Stimulated activated CD4-positive, alpha-beta T cell treated with anti-CD3 and anti-CD28 coated beads, Interleukin-2, amount 100 ng/mL, for 48 hours (primary cell): Measurements from ENCODE around the gene MAMDC2.

Experiments
- DNase-seq, 2 donors: peaks; one replicate each; pipeline ENCODE4 v3.0.0-alpha.2; 2020

MAMDC2 gene

GRCh38 chr9:70066418-70066817, 22.8 kb downstream of the MAMDC2 start:
- no peak for DNase-seq

GRCh38 chr9:70066874-70067273, 23.2 kb downstream of the MAMDC2 start:
- DNase-seq = no peak

- no peak for DNase-seq
These were observed 26.1 kb downstream of the MAMDC2 start for GRCh38 chr9:70069704-70070103.

GRCh38 chr9:70073193-70073592, 29.5 kb downstream of the MAMDC2 start:
- DNase-seq = no peak

GRCh38 chr9:70073756-70074155, 30.1 kb downstream of the MAMDC2 start:
- DNase-seq = no peak

- no peak for DNase-seq
These were observed 33.0 kb downstream of the MAMDC2 start for GRCh38 chr9:70076678-70077077.

GRCh38 chr9:70079417-70080037, 35.9 kb downstream of the MAMDC2 start:
- DNase-seq = no peak

- DNase-seq = no peak
These were observed 37.0 kb downstream of the MAMDC2 start for GRCh38 chr9:70080481-70081119.

GRCh38 chr9:70081120-70081495, 37.5 kb downstream of the MAMDC2 start:
- DNase-seq = no peak

- DNase-seq = no peak
These were observed 39.8 kb downstream of the MAMDC2 start for GRCh38 chr9:70083429-70083828.

- no peak for DNase-seq
These were observed 41.6 kb downstream of the MAMDC2 start for GRCh38 chr9:70085241-70085640.

- DNase-seq = no peak
These were observed 47.5 kb downstream of the MAMDC2 start for GRCh38 chr9:70091103-70091502.

GRCh38 chr9:70091572-70091971, 47.9 kb downstream of the MAMDC2 start:
- no peak for DNase-seq

- DNase-seq = no peak
These were observed 48.5 kb downstream of the MAMDC2 start for GRCh38 chr9:70092190-70092589.

GRCh38 chr9:70093095-70093494, 49.4 kb downstream of the MAMDC2 start:
- DNase-seq = no peak

GRCh38 chr9:70093944-70094343, 50.3 kb downstream of the MAMDC2 start:
- DNase-seq = no peak

- no peak for DNase-seq
These were observed 51.1 kb downstream of the MAMDC2 start for GRCh38 chr9:70094747-70095146.

- DNase-seq = no peak
These were observed 53.5 kb downstream of the MAMDC2 start for GRCh38 chr9:70097187-70097586.

- no peak for DNase-seq
These were observed 56.7 kb downstream of the MAMDC2 start for GRCh38 chr9:70100362-70100761.

- no peak for DNase-seq
These were observed 57.6 kb downstream of the MAMDC2 start for GRCh38 chr9:70101265-70101664.

- no peak for DNase-seq
These were observed 61.5 kb downstream of the MAMDC2 start for GRCh38 chr9:70105147-70105546.

GRCh38 chr9:70106571-70106970, 62.9 kb downstream of the MAMDC2 start:
- no peak for DNase-seq

GRCh38 chr9:70107558-70107957, 63.9 kb downstream of the MAMDC2 start:
- no peak for DNase-seq

- no peak for DNase-seq
These were observed 64.5 kb downstream of the MAMDC2 start for GRCh38 chr9:70108181-70108580.
